ENCODE data around the gene ARHGAP18. TPM values are rescaled to one million over a fixed set of nuclear protein-coding genes. Genes with fewer than 3 reads are reported as not detected.

The ARHGAP18 gene
- total RNA-seq, 1 donor from 2014 or later = 38.6 TPM

DNA sequence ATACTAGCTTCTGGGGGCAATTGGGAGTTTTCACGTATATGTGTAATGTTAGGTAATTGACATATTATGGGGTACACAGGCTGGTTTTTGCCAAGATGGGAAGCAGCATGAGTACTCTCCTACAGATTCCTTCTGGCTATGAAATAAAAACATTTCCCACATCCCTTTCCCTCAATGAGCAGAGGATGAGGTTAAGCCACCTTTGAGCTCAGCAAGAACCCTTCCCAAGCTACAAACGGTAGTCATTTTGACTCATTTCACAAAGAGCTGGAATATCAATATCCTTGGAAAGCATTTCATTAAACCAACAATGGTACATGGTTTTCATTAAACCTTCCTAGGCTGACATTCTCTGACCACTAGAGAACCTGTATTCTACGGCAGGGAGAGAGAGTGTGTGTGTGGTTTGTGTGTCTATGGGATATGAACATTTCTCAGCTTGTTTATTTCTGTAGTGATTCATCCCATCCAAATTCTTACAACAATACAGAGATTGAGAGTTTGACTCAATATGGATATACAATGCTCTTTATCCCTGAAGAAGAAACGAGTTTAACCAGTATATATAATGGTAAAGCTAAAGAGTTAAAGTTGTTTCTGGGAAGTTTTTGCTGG is 119.5 kb downstream of the ARHGAP18 start:
- DNase-seq (ENCODE audit: low read depth) = peak; percentile 97
- H3K4me1 ChIP-seq (ENCODE audit: insufficient read depth, low read length) = peaks cover 19% of the 10 kb centered on the region
- peak overlapping the region; percentile 58 for H3K4me2 ChIP-seq (ENCODE audit: low read length)
- H3K27ac ChIP-seq (ENCODE audit: low read depth, low read length) = peak overlapping the region; percentile 54
- Mint-ChIP-seq H3K36me3 (ENCODE audit: low read depth, unreplicated experiment) (peaks cover 11% of the 10 kb centered on the region), H3K9me3 (ENCODE audit: unreplicated experiment) (no peaks in the 10 kb centered on the region), H3K27ac (ENCODE audit: unreplicated experiment) (no peak overlapping the region), H3K4me1 (ENCODE audit: low read depth, unreplicated experiment) (peaks cover 12% of the 10 kb centered on the region), H3K27me3 (ENCODE audit: low read depth, unreplicated experiment) (no peaks in the 10 kb centered on the region), H3K4me3 (ENCODE audit: unreplicated experiment) (no peak overlapping the region)
- H2AFZ ChIP-seq (ENCODE audit: low read depth, low read length) = no peak overlapping the region
- peaks cover 5% of the 10 kb centered on the region for H3K36me3 ChIP-seq (ENCODE audit: insufficient read depth, low read length)
- H3K9ac ChIP-seq (ENCODE audit: low read length) = no peak overlapping the region
- H4K20me1 ChIP-seq (ENCODE audit: insufficient read depth, low read length) = no peaks in the 10 kb centered on the region
- H3K79me2 ChIP-seq (ENCODE audit: insufficient read depth, low read length) = no peaks in the 10 kb centered on the region
- no peaks in the 10 kb centered on the region for H3K27me3 ChIP-seq (ENCODE audit: insufficient read depth, low read length)
- TF ChIP-seq CTCF (IDR thresholded peaks at IDR 0.05; ENCODE audit: insufficient read depth, low read depth, low read length) = no peak
- TF ChIP-seq EZH2 (IDR thresholded peaks at IDR 0.05; ENCODE audit: insufficient read depth, low read length) = no peak
- no peaks in the 10 kb centered on the region for H3K9me3 ChIP-seq (ENCODE audit: insufficient read depth, low read depth, low read length)
- H3K4me3 ChIP-seq (ENCODE audit: insufficient read depth, low read depth, low read length) = no peak overlapping the region
- FAIRE-seq = peak; percentile 96

- H3K4me2 ChIP-seq (ENCODE audit: low read length) = no peak overlapping the region
These were observed 123.2 kb downstream of the ARHGAP18 start for GRCh38 chr6:129586815-129587214.

More at GRCh38 chr6:129586815-129587214, 123.2 kb downstream of the ARHGAP18 start:
- H3K27ac ChIP-seq (ENCODE audit: low read depth, low read length) = no peak overlapping the region
- no peaks in the 10 kb centered on the region for H3K27me3 Mint-ChIP-seq (ENCODE audit: low read depth, unreplicated experiment)
- peak; percentile 45 for DNase-seq (ENCODE audit: low read depth)
- no peak overlapping the region for H3K4me3 ChIP-seq (ENCODE audit: insufficient read depth, low read depth, low read length)
- peaks cover 7% of the 10 kb centered on the region for H3K4me1 Mint-ChIP-seq (ENCODE audit: low read depth, unreplicated experiment)
- H2AFZ ChIP-seq (ENCODE audit: low read depth, low read length) = no peak overlapping the region
- no peak overlapping the region for H3K27ac Mint-ChIP-seq (ENCODE audit: unreplicated experiment)
- H3K79me2 ChIP-seq (ENCODE audit: insufficient read depth, low read length) = no peaks in the 10 kb centered on the region
- no peak for FAIRE-seq
- H3K4me3 Mint-ChIP-seq (ENCODE audit: unreplicated experiment) = no peak overlapping the region
- no peaks in the 10 kb centered on the region for H3K9me3 Mint-ChIP-seq (ENCODE audit: unreplicated experiment)
- peaks cover 11% of the 10 kb centered on the region for H3K36me3 Mint-ChIP-seq (ENCODE audit: low read depth, unreplicated experiment)
- no peak for TF ChIP-seq EZH2 (IDR thresholded peaks at IDR 0.05; ENCODE audit: insufficient read depth, low read length)
- TF ChIP-seq CTCF (IDR thresholded peaks at IDR 0.05; ENCODE audit: insufficient read depth, low read depth, low read length) = no peak
- H3K9me3 ChIP-seq (ENCODE audit: insufficient read depth, low read depth, low read length) = no peaks in the 10 kb centered on the region
- no peaks in the 10 kb centered on the region for H4K20me1 ChIP-seq (ENCODE audit: insufficient read depth, low read length)
- peaks cover 5% of the 10 kb centered on the region for H3K36me3 ChIP-seq (ENCODE audit: insufficient read depth, low read length)
- H3K27me3 ChIP-seq (ENCODE audit: insufficient read depth, low read length) = no peaks in the 10 kb centered on the region
- H3K4me1 ChIP-seq (ENCODE audit: insufficient read depth, low read length) = peaks cover 19% of the 10 kb centered on the region
- no peak overlapping the region for H3K9ac ChIP-seq (ENCODE audit: low read length)
